Measurements from ENCODE around the gene RTP4.

The RTP4 gene

GRCh38 chr3:187334904-187335303, 33.3 kb upstream of the RTP4 start:
- Histone ChIP-seq H4K20me1 (ENCODE audit: insufficient read depth, low read length) (no peaks in the 10 kb centered on the region), H3K36me3 (ENCODE audit: insufficient read depth, low read length) (no peaks in the 10 kb centered on the region), H3K27me3 (ENCODE audit: insufficient read depth, low read length) (no peaks in the 10 kb centered on the region), H3K9me2 (ENCODE audit: low read depth, low read length) (no peaks in the 10 kb centered on the region), H3K9me3 (ENCODE audit: low read length) (no peaks in the 10 kb centered on the region), H3F3A (ENCODE audit: insufficient read depth, low read length) (no peaks in the 10 kb centered on the region), H2AFZ (ENCODE audit: low read length) (no peak overlapping the region), H3K9ac (ENCODE audit: low read length) (no peak overlapping the region), H3K4me1 (ENCODE audit: insufficient read depth, low read length, severe bottlenecking) (no peaks in the 10 kb centered on the region), H3K79me2 (ENCODE audit: insufficient read depth, low read length) (no peaks in the 10 kb centered on the region), H3K4me3 (ENCODE audit: low read depth, low read length, poor library complexity, severe bottlenecking) (no peak overlapping the region), H3K27ac (ENCODE audit: low read depth, low read length, poor library complexity, severe bottlenecking) (no peak overlapping the region), H3K4me2 (ENCODE audit: low read length) (no peak overlapping the region)
- TF ChIP-seq, protein P1, sequence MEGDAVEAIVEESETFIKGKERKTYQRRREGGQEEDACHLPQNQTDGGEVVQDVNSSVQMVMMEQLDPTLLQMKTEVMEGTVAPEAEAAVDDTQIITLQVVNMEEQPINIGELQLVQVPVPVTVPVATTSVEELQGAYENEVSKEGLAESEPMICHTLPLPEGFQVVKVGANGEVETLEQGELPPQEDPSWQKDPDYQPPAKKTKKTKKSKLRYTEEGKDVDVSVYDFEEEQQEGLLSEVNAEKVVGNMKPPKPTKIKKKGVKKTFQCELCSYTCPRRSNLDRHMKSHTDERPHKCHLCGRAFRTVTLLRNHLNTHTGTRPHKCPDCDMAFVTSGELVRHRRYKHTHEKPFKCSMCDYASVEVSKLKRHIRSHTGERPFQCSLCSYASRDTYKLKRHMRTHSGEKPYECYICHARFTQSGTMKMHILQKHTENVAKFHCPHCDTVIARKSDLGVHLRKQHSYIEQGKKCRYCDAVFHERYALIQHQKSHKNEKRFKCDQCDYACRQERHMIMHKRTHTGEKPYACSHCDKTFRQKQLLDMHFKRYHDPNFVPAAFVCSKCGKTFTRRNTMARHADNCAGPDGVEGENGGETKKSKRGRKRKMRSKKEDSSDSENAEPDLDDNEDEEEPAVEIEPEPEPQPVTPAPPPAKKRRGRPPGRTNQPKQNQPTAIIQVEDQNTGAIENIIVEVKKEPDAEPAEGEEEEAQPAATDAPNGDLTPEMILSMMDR (IDR thresholded peaks at IDR 0.05; ENCODE audit: low read length) = no peak
- no peak for TF ChIP-seq EZH2 (IDR thresholded peaks at IDR 0.05; ENCODE audit: borderline replicate concordance, low read length)

DNA sequence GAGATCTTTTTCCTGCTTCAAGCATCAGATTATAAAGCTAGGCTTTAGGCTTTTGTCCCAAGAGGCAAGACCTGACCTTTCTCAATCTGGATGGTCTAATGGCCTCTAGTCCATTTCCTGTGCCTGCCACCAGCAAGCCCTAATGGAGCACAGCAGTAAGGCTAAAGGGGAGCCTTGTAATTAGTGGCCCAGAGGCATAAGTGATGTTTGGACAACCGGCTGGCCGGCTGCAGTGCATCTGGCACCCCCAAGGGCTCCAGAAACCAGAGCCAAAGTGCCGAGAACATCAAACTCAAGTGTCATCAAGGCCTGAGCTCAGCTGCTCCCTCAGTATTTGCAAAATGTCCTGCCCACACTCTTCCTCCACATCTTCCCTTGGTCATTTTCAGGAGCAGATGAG, 31.9 kb upstream of the RTP4 start:
- Histone ChIP-seq H2AFZ (ENCODE audit: low read length) (no peak overlapping the region), H3K4me1 (ENCODE audit: insufficient read depth, low read length, severe bottlenecking) (no peaks in the 10 kb centered on the region), H3K9ac (ENCODE audit: low read length) (no peak overlapping the region), H3K9me2 (ENCODE audit: low read depth, low read length) (no peaks in the 10 kb centered on the region), H3K27me3 (ENCODE audit: insufficient read depth, low read length) (no peaks in the 10 kb centered on the region), H3K27ac (ENCODE audit: low read depth, low read length, poor library complexity, severe bottlenecking) (no peak overlapping the region), H3K79me2 (ENCODE audit: insufficient read depth, low read length) (no peaks in the 10 kb centered on the region), H4K20me1 (ENCODE audit: insufficient read depth, low read length) (no peaks in the 10 kb centered on the region), H3K4me3 (ENCODE audit: low read depth, low read length, poor library complexity, severe bottlenecking) (no peak overlapping the region), H3K4me2 (ENCODE audit: low read length) (no peak overlapping the region), H3F3A (ENCODE audit: insufficient read depth, low read length) (no peaks in the 10 kb centered on the region), H3K36me3 (ENCODE audit: insufficient read depth, low read length) (no peaks in the 10 kb centered on the region), H3K9me3 (ENCODE audit: low read length) (no peaks in the 10 kb centered on the region)
- TF ChIP-seq EZH2 (IDR thresholded peaks at IDR 0.05; ENCODE audit: borderline replicate concordance, low read length) = no peak
- TF ChIP-seq, protein P1 (IDR thresholded peaks at IDR 0.05; ENCODE audit: low read length) = no peak

DNA sequence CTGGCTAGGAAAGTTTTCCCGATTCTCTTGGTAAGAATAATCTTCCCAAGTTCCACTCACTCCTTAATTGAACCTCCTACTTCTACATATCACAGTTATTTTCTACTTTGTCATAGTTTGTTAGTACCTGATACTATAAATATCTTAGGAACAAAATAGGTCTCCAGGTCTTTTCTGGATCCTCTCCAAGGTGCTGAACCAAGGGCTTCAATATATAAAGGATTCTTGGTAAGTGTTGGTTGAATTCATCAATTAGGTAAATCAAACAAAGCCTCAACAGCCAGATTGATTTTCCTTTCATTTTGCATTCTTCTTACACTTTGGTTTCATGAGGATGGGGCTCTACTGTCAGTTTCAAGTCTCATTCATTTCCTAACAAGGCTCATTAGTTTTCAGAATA, 27.6 kb upstream of the RTP4 start:
- no peak for TF ChIP-seq EZH2 (IDR thresholded peaks at IDR 0.05; ENCODE audit: borderline replicate concordance, low read length)
- TF ChIP-seq, protein P1 (IDR thresholded peaks at IDR 0.05; ENCODE audit: low read length) = no peak

More for the DNA sequence above, 27.6 kb upstream of the RTP4 start:
- Histone ChIP-seq H3K79me2 (ENCODE audit: insufficient read depth, low read length) (no peaks in the 10 kb centered on the region), H3K4me1 (ENCODE audit: insufficient read depth, low read length, severe bottlenecking) (no peaks in the 10 kb centered on the region), H4K20me1 (ENCODE audit: insufficient read depth, low read length) (no peaks in the 10 kb centered on the region), H3K36me3 (ENCODE audit: insufficient read depth, low read length) (no peaks in the 10 kb centered on the region), H3K27me3 (ENCODE audit: insufficient read depth, low read length) (no peaks in the 10 kb centered on the region), H3K9ac (ENCODE audit: low read length) (no peak overlapping the region), H3K4me2 (ENCODE audit: low read length) (no peak overlapping the region), H2AFZ (ENCODE audit: low read length) (no peak overlapping the region), H3K9me2 (ENCODE audit: low read depth, low read length) (no peaks in the 10 kb centered on the region), H3K4me3 (ENCODE audit: low read depth, low read length, poor library complexity, severe bottlenecking) (no peak overlapping the region), H3K27ac (ENCODE audit: low read depth, low read length, poor library complexity, severe bottlenecking) (no peak overlapping the region), H3F3A (ENCODE audit: insufficient read depth, low read length) (no peaks in the 10 kb centered on the region), H3K9me3 (ENCODE audit: low read length) (no peaks in the 10 kb centered on the region)
